GM12878 (cell line): ENCODE results near the gene SSH2.
"Not testable (repeated sequence)": the region's sequence is repeated elsewhere in the genome, so short reads cannot be mapped to it uniquely, and the experiment has no call there.

Source experiments
- BRCA1 ChIP-seq: IDR thresholded peaks from 2 replicates; pipeline ENCODE4 v1.6.1; 2011; ENCODE audit warnings: low read depth, low read length, improper control_type of control experiment
- EZH2 ChIP-seq: IDR thresholded peaks from 2 replicates; pipeline ENCODE4 v1.6.1; 2012; ENCODE audit warnings: low read depth, mild to moderate bottlenecking, control low read depth, inconsistent platforms, low read length, borderline replicate concordance; ENCODE audit not compliant: control insufficient read depth

GRCh38 chr17:29725408-29725807 is 204.6 kb downstream of the SSH2 start:
- TF ChIP-seq BRCA1, EZH2: not testable (repeated sequence)
